ENCODE data around the gene ARHGAP5.

GRCh38 chr14:32202998-32203882 is 126.1 kb downstream of the ARHGAP5 start, which contains the start of gene RNU6-8:
- TF ChIP-seq POLR2AphosphoS5 (IDR thresholded peaks at IDR 0.05; ENCODE audit: borderline replicate concordance, low read depth, low read length), result peak; percentile 79
- no peak for TF ChIP-seq EZH2 (IDR thresholded peaks at IDR 0.05)
- TF ChIP-seq FOXP2 (optimal IDR thresholded peaks at IDR 0.05; ENCODE audit: control extremely low read depth, extremely low read length, insufficient read depth), result no peak
